ENCODE results near the gene CLCN7. TPM values are rescaled to one million over a fixed set of nuclear protein-coding genes. Genes with fewer than 3 reads are reported as not detected.

The CLCN7 gene
- total and polyA plus RNA-seq, 2 of the 13 experiments (the other 11 are each of a cell fraction or from before 2014, with no cell fraction given): 24.6 to 25.1 TPM

GRCh38 chr16:1408171-1408837 lies 66.5 kb downstream of the CLCN7 start (continued):
- TF ChIP-seq ARID4A (CRISPR knock-in tag; IDR thresholded peaks at IDR 0.05; ENCODE audit: borderline replicate concordance) (peak; percentile 85; the same call in 1 of the 2 replicates), HOXA5 (CRISPR knock-in tag; IDR thresholded peaks at IDR 0.05) (0 out of 2 replicates have a peak, but pooled peaks have one; percentile 41)

- BruUV-seq (replicated peaks): no TSS peak
- no peak for FAIRE-seq
- Histone ChIP-seq H3K27me3 (ENCODE audit: control insufficient read depth in 1 of 2, insufficient read depth in 2 of 2, low read length in 2 of 2) (no peaks in the 10 kb centered on the region), H3K4me2 (ENCODE audit: low read depth, low read length) (peak overlapping the region; percentile 68), H3K27ac (ENCODE audit: extremely low read length, insufficient read depth, low read length) (no peak overlapping the region), H3K4me1 (ENCODE audit: insufficient read depth, low read length) (peaks cover 7% of the 10 kb centered on the region), H3K9me3 (ENCODE audit: low read length) (no peaks in the 10 kb centered on the region), H4K20me1 (ENCODE audit: insufficient read depth, low read length) (peaks cover 10% of the 10 kb centered on the region; the same call in 1 of the 2 replicates), H3K36me3 (replicated peaks in 1 of 2; ENCODE audit: control insufficient read depth in 1 of 2, insufficient read depth in 2 of 2, low read length in 2 of 2) (peaks cover 0 to 2% of the 10 kb centered on the region in 2 experiments; a peak in 4 of 5 replicates), H3K9ac (ENCODE audit: insufficient read depth, low read depth, low read length) (0 out of 2 replicates have a peak overlapping the region, but pooled peaks have one; percentile 32), H3K79me2 (ENCODE audit: insufficient read depth, low read length) (peaks cover 5% of the 10 kb centered on the region), H3K4me3 (replicated peaks in 1 of 3; ENCODE audit: insufficient read depth in 1 of 3, low read depth in 2 of 3, low read length in 3 of 3) (peak overlapping the region; percentile 22 to 83 (median 57); a peak in 4 of 6 replicates), H2AFZ (ENCODE audit: low read length) (no peak overlapping the region)
- ATAC-seq: no peak; the same call in 2 of the 3 replicates
- 43% methylated on average over 9 of the region's 11 CpGs for WGBS (ENCODE audit: low lambda C conversion rate)
- POLR2A ChIA-PET: interaction anchor here (0.5 to 1.5 kb wide), 7 partner anchors 13 to 204 kb away, joined by 3 to 6 read pairs (median 3); partner anchors contain the start of gene UQCC4
- no peak for DNase-seq (ENCODE audit: low spot score)
- in situ Hi-C loops (cut with HindIII; ENCODE audit: extremely low pct_ligation_motif_present, low pct_unique_long_range_greater_than_20kb) (no loop called here), intact Hi-C loops (cut with micrococcal nuclease; ENCODE audit: unreplicated experiment) (no loop called here)
- CTCF ChIA-PET (ENCODE audit: low intra/inter-chr PET ratio, low total read pairs): no interaction called here
- TF ChIP-seq GTF2F1 (IDR thresholded peaks at IDR 0.05; ENCODE audit: low read length): no peak
- TF ChIP-seq CENPX (CRISPR knock-in tag; IDR thresholded peaks at IDR 0.05): no peak
- TF ChIP-seq ZNF770 (CRISPR knock-in tag; IDR thresholded peaks at IDR 0.05): peak; percentile 91
- TF ChIP-seq ZNF615 (CRISPR knock-in tag; IDR thresholded peaks at IDR 0.05; ENCODE audit: borderline replicate concordance): no peak
- peak; percentile 50; the same call in 1 of the 2 replicates for TF ChIP-seq ZMYM3 (CRISPR knock-in tag; IDR thresholded peaks at IDR 0.05)
- TF ChIP-seq ZNF501 (CRISPR knock-in tag; IDR thresholded peaks at IDR 0.05): peak; percentile 5; the same call in 1 of the 2 replicates
- TF ChIP-seq ZNF430 (CRISPR knock-in tag; IDR thresholded peaks at IDR 0.05): 0 out of 2 replicates have a peak, but pooled peaks have one; percentile 24
- TF ChIP-seq ZMYM2 (CRISPR knock-in tag; IDR thresholded peaks at IDR 0.05): 0 out of 2 replicates have a peak, but pooled peaks have one; percentile 28
- TF ChIP-seq ZNF331 (CRISPR knock-in tag; IDR thresholded peaks at IDR 0.05): no peak
- no peak for TF ChIP-seq RFXANK (CRISPR knock-in tag; IDR thresholded peaks at IDR 0.05)
- TF ChIP-seq ZBTB39 (CRISPR knock-in tag; IDR thresholded peaks at IDR 0.05): no peak
Observed at GRCh38 chr16:1407753-1408152, 67.1 kb downstream of the CLCN7 start.
